Stimulated activated effector memory CD8-positive, alpha-beta T cell treated with anti-CD3 and anti-CD28 coated beads, Interleukin-12 subunit alpha, Interleukin-12 subunit beta, amount 100 ng/mL, for 72 hours (primary cell): ENCODE measurements around the gene DENND2A.
"Not testable (repeated sequence)": the region's sequence is repeated elsewhere in the genome, so short reads cannot be mapped to it uniquely, and the experiment has no call there.

Experiments used
- ATAC-seq: fragments of 150-1000 bp; cut with Tn5 transposase; 2 replicates; pipeline ENCODE4 v1.10.0; 2021
- DNase-seq, 2 donors: peaks; one replicate each; pipeline ENCODE4 v3.0.0; 2021 to 2022; ENCODE audit warnings: low spot score in 2 of 2
- H3K27ac Mint-ChIP-seq: one replicate; pipeline ENCODE4 v1.8.0; 2022; ENCODE audit warnings: mild to moderate bottlenecking, mixed read lengths
- H3K36me3 Mint-ChIP-seq: one replicate; pipeline ENCODE4 v1.8.0; 2022; ENCODE audit warnings: mild to moderate bottlenecking, mixed read lengths
- H3K4me1 Mint-ChIP-seq: one replicate; pipeline ENCODE4 v1.8.0; 2022; ENCODE audit warnings: mixed read lengths
- H3K4me3 Mint-ChIP-seq: one replicate; pipeline ENCODE4 v1.8.0; 2022; ENCODE audit warnings: mild to moderate bottlenecking, mixed read lengths
- H3K9me3 Mint-ChIP-seq: one replicate; pipeline ENCODE4 v1.8.0; 2022; ENCODE audit warnings: mixed read lengths

Gene DENND2A

GRCh38 chr7:140571538-140572122, 69.0 kb downstream of the DENND2A start:
- DNase-seq (no peak), ATAC-seq (no peak)
- H3K9me3 Mint-ChIP-seq, result no peaks in the 10 kb centered on the region
- H3K4me1 Mint-ChIP-seq, result no peaks in the 10 kb centered on the region
- no peak overlapping the region for H3K27ac Mint-ChIP-seq
- no peak overlapping the region for H3K4me3 Mint-ChIP-seq
- no peaks in the 10 kb centered on the region for H3K36me3 Mint-ChIP-seq

- no peak for ATAC-seq
- H3K36me3 Mint-ChIP-seq, result no peaks in the 10 kb centered on the region
- no peak overlapping the region for H3K27ac Mint-ChIP-seq
- no peak overlapping the region for H3K4me3 Mint-ChIP-seq
- no peaks in the 10 kb centered on the region for H3K4me1 Mint-ChIP-seq
- H3K9me3 Mint-ChIP-seq, result no peaks in the 10 kb centered on the region
- no peak for DNase-seq
Measured at GRCh38 chr7:140570120-140570519, 70.5 kb downstream of the DENND2A start.

- H3K36me3 Mint-ChIP-seq, result no peaks in the 10 kb centered on the region
- no peak for ATAC-seq
- H3K9me3 Mint-ChIP-seq, result no peaks in the 10 kb centered on the region
- H3K4me1 Mint-ChIP-seq, result no peaks in the 10 kb centered on the region
- H3K4me3 Mint-ChIP-seq, result no peak overlapping the region
- H3K27ac Mint-ChIP-seq, result no peak overlapping the region
- DNase-seq, result no peak
Measured at GRCh38 chr7:140568021-140568813, 72.4 kb downstream of the DENND2A start.

- H3K4me1 Mint-ChIP-seq, H3K4me3 Mint-ChIP-seq, H3K36me3 Mint-ChIP-seq, H3K27ac Mint-ChIP-seq, DNase-seq, H3K9me3 Mint-ChIP-seq, ATAC-seq: not testable (repeated sequence)
Measured at GRCh38 chr7:140566186-140566585, 74.4 kb downstream of the DENND2A start.

- not testable (repeated sequence) for H3K27ac Mint-ChIP-seq, DNase-seq, H3K4me3 Mint-ChIP-seq, H3K9me3 Mint-ChIP-seq, ATAC-seq, H3K36me3 Mint-ChIP-seq, H3K4me1 Mint-ChIP-seq
Measured at GRCh38 chr7:140565761-140566160, 74.9 kb downstream of the DENND2A start.

- no peaks in the 10 kb centered on the region for H3K9me3 Mint-ChIP-seq
- H3K4me1 Mint-ChIP-seq, result no peaks in the 10 kb centered on the region
- H3K4me3 Mint-ChIP-seq, result no peak overlapping the region
- no peak overlapping the region for H3K27ac Mint-ChIP-seq
- DNase-seq (no peak), ATAC-seq (no peak)
- no peaks in the 10 kb centered on the region for H3K36me3 Mint-ChIP-seq
Measured at GRCh38 chr7:140564643-140565042, 76.0 kb downstream of the DENND2A start.

GRCh38 chr7:140562926-140563481, 77.6 kb downstream of the DENND2A start:
- Mint-ChIP-seq H3K36me3 (no peaks in the 10 kb centered on the region), H3K27ac (no peak overlapping the region), H3K4me3 (no peak overlapping the region), H3K9me3 (no peaks in the 10 kb centered on the region), H3K4me1 (no peaks in the 10 kb centered on the region)
- no peak for ATAC-seq
- DNase-seq, result no peak

- Mint-ChIP-seq H3K27ac (no peak overlapping the region), H3K4me3 (no peak overlapping the region), H3K9me3 (no peaks in the 10 kb centered on the region), H3K36me3 (no peaks in the 10 kb centered on the region), H3K4me1 (no peaks in the 10 kb centered on the region)
- no peak for ATAC-seq
- no peak for DNase-seq
Measured at GRCh38 chr7:140559410-140559809, 81.2 kb downstream of the DENND2A start.

- Mint-ChIP-seq H3K36me3 (no peaks in the 10 kb centered on the region), H3K9me3 (no peaks in the 10 kb centered on the region), H3K4me3 (no peak overlapping the region), H3K27ac (no peak overlapping the region), H3K4me1 (no peaks in the 10 kb centered on the region)
- ATAC-seq (no peak), DNase-seq (no peak)
Measured at GRCh38 chr7:140557809-140558518, 82.6 kb downstream of the DENND2A start.

GRCh38 chr7:140557069-140557468, 83.5 kb downstream of the DENND2A start:
- ATAC-seq (no peak), DNase-seq (no peak)
- Mint-ChIP-seq H3K4me1 (no peaks in the 10 kb centered on the region), H3K9me3 (no peaks in the 10 kb centered on the region), H3K36me3 (no peaks in the 10 kb centered on the region), H3K27ac (no peak overlapping the region), H3K4me3 (no peak overlapping the region)

- not testable (repeated sequence) for H3K9me3 Mint-ChIP-seq, DNase-seq, ATAC-seq, H3K36me3 Mint-ChIP-seq, H3K27ac Mint-ChIP-seq, H3K4me1 Mint-ChIP-seq, H3K4me3 Mint-ChIP-seq
Measured at GRCh38 chr7:140553236-140553635, 87.4 kb downstream of the DENND2A start.

- H3K9me3 Mint-ChIP-seq, result no peaks in the 10 kb centered on the region
- ATAC-seq, result no peak
- no peaks in the 10 kb centered on the region for H3K36me3 Mint-ChIP-seq
- no peak for DNase-seq
- H3K4me3 Mint-ChIP-seq, result no peak overlapping the region
- H3K4me1 Mint-ChIP-seq, result no peaks in the 10 kb centered on the region
- H3K27ac Mint-ChIP-seq, result no peak overlapping the region
Measured at GRCh38 chr7:140552240-140552679, 88.4 kb downstream of the DENND2A start.

GRCh38 chr7:140551355-140552239, 89.0 kb downstream of the DENND2A start:
- H3K9me3 Mint-ChIP-seq, result no peaks in the 10 kb centered on the region
- no peak for ATAC-seq
- no peak for DNase-seq
- no peaks in the 10 kb centered on the region for H3K4me1 Mint-ChIP-seq
- no peak overlapping the region for H3K4me3 Mint-ChIP-seq
- no peaks in the 10 kb centered on the region for H3K36me3 Mint-ChIP-seq
- no peak overlapping the region for H3K27ac Mint-ChIP-seq

- DNase-seq, result no peak
- H3K9me3 Mint-ChIP-seq, result no peaks in the 10 kb centered on the region
- no peak overlapping the region for H3K27ac Mint-ChIP-seq
- H3K4me1 Mint-ChIP-seq, result peaks cover 5% of the 10 kb centered on the region
- no peak for ATAC-seq
- no peaks in the 10 kb centered on the region for H3K36me3 Mint-ChIP-seq
- H3K4me3 Mint-ChIP-seq, result no peak overlapping the region
Measured at GRCh38 chr7:140546947-140547346, 93.7 kb downstream of the DENND2A start.

- H3K36me3 Mint-ChIP-seq, result no peaks in the 10 kb centered on the region
- H3K9me3 Mint-ChIP-seq, result no peaks in the 10 kb centered on the region
- no peak overlapping the region for H3K4me3 Mint-ChIP-seq
- H3K4me1 Mint-ChIP-seq, result peaks cover 10% of the 10 kb centered on the region
- H3K27ac Mint-ChIP-seq, result no peak overlapping the region
- DNase-seq, result no peak
- no peak for ATAC-seq
Measured at GRCh38 chr7:140544388-140544826, 96.2 kb downstream of the DENND2A start.
